HEK293T (cell line): ENCODE measurements around the gene CYP1A2.
"Not testable (repeated sequence)": the region's sequence is repeated elsewhere in the genome, so short reads cannot be mapped to it uniquely, and the experiment has no call there.

Experiments used
- CTCF ChIA-PET: fragments of 350-600 bp; formaldehyde crosslinking; extraction: SDS; loops from one replicate; lab custom pipeline; 2021; ENCODE audit warnings: antibody characterized with exemption, inconsistent platforms; lab: Yijun Ruan, JAX
- POLR2A ChIA-PET: fragments of 350-600 bp; formaldehyde crosslinking; extraction: SDS; loops from one replicate; lab custom pipeline; 2020; ENCODE audit warnings: antibody characterized with exemption, inconsistent platforms; lab: Yijun Ruan, JAX
- DNase-seq: peaks from one replicate; pipeline ENCODE4 v3.0.0; 2012; ENCODE audit warnings: mixed read lengths; ENCODE audit errors: extremely low spot score
- ARNT ChIP-seq: fragments of 450-650 bp; IDR thresholded peaks from 2 replicates; pipeline ENCODE4 v1.6.1; 2017; ENCODE audit warnings: mild to moderate bottlenecking
- BHLHE40 ChIP-seq: fragments of 450-650 bp; IDR thresholded peaks from 2 replicates; pipeline ENCODE4 v1.6.1; 2016; ENCODE audit warnings: mild to moderate bottlenecking, moderate library complexity, borderline replicate concordance
- CTBP1 ChIP-seq: fragments of 450-650 bp; IDR thresholded peaks from 2 replicates; pipeline ENCODE4 v1.6.1; 2016; ENCODE audit warnings: borderline replicate concordance
- ELF4 ChIP-seq: fragments of 450-650 bp; IDR thresholded peaks from 2 replicates; pipeline ENCODE4 v1.6.1; 2017; ENCODE audit warnings: antibody characterized with exemption
- FOXA1 ChIP-seq: fragments of 450-650 bp; IDR thresholded peaks from 2 replicates; pipeline ENCODE4 v1.6.1; 2016; ENCODE audit warnings: mild to moderate bottlenecking
- FOXK2 ChIP-seq: fragments of 450-650 bp; IDR thresholded peaks from 2 replicates; pipeline ENCODE4 v1.6.1; 2016; ENCODE audit warnings: mild to moderate bottlenecking
- FOXM1 ChIP-seq: fragments of 450-650 bp; IDR thresholded peaks from 2 replicates; pipeline ENCODE4 v1.6.1; 2017; ENCODE audit warnings: mild to moderate bottlenecking, borderline replicate concordance
- HDGF ChIP-seq: fragments of 450-650 bp; IDR thresholded peaks from 2 replicates; pipeline ENCODE4 v1.6.1; 2017; ENCODE audit warnings: antibody characterized with exemption, borderline replicate concordance
- L3MBTL2 ChIP-seq: fragments of 450-650 bp; conservative IDR thresholded peaks from 2 replicates; pipeline ENCODE4 v1.6.1; 2016; ENCODE audit warnings: mild to moderate bottlenecking
- LEF1 ChIP-seq: fragments of 450-650 bp; IDR thresholded peaks from 2 replicates; pipeline ENCODE4 v1.6.1; 2017; ENCODE audit warnings: mild to moderate bottlenecking, borderline replicate concordance
- NFRKB ChIP-seq: fragments of 450-650 bp; IDR thresholded peaks from 2 replicates; pipeline ENCODE4 v1.6.1; 2016; ENCODE audit warnings: mild to moderate bottlenecking, moderate library complexity
- SP1 ChIP-seq: fragments of 450-650 bp; IDR thresholded peaks from 2 replicates; pipeline ENCODE4 v1.6.1; 2017
- SUZ12 ChIP-seq: fragments of 450-650 bp; IDR thresholded peaks from 2 replicates; pipeline ENCODE4 v1.6.1; 2016; ENCODE audit warnings: mild to moderate bottlenecking
- TARDBP ChIP-seq: fragments of 450-650 bp; IDR thresholded peaks from 2 replicates; pipeline ENCODE4 v1.6.1; 2016
- ZNF384 ChIP-seq: fragments of 450-650 bp; IDR thresholded peaks from 2 replicates; pipeline ENCODE4 v1.6.1; 2016
- TF ChIP-seq, protein P1 (sequence below): fragments of 450-650 bp; IDR thresholded peaks from 2 replicates; pipeline ENCODE4 v1.6.1; 2016

CYP1A2 gene

DNA sequence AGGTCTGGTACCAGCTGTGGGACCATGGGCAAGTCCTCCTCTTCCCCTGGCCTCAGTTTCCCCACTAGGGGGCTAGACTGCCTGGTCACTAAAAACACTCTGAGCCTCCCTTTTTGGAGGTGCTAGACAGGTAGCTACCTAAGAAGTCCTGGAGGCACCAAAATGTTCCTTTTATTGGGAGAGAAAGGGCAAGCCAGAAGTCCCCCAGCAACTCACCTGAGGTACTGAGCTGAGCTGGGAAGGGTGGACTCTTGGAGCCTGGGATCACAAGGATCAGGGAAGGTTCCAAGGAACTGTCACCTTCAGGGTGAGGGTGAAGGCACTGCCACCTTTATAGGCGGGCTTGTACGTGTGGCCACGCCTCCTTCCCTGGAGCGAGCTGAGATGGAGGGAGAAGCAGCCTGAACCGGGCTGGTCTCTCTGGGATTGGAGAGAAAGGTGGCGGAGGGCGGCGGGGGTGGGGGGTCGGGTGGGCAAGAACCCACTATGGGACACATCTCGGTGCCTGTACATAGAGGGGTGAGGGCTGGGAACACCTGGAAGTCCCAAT lies 23.3 kb upstream of the CYP1A2 start, which contains the start of gene CYP1A1:
CYP1A1 (minus strand) TSS at position 304 of the 550 bp plus-strand sequence. CDS start 2,431 bp downstream, outside the sequence.
- POLR2A ChIA-PET: interaction anchor here (0.7 to 5.0 kb wide), 6 partner anchors 10 to 179 kb away, joined by 3 to 37 read pairs (median 6); partner anchors contain the start of gene EDC3
- peak; percentile 61 for DNase-seq
- TF ChIP-seq, protein P1, sequence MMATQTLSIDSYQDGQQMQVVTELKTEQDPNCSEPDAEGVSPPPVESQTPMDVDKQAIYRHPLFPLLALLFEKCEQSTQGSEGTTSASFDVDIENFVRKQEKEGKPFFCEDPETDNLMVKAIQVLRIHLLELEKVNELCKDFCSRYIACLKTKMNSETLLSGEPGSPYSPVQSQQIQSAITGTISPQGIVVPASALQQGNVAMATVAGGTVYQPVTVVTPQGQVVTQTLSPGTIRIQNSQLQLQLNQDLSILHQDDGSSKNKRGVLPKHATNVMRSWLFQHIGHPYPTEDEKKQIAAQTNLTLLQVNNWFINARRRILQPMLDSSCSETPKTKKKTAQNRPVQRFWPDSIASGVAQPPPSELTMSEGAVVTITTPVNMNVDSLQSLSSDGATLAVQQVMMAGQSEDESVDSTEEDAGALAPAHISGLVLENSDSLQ: no peak
- TF ChIP-seq FOXM1 (no peak), CTBP1 (no peak), ARNT (no peak), FOXA1 (no peak), ELF4 (no peak), BHLHE40 (no peak), HDGF (no peak), ZNF384 (no peak), TARDBP (no peak), LEF1 (no peak), SUZ12 (no peak), SP1 (no peak), L3MBTL2 (no peak)
- CTCF ChIA-PET: interaction anchor here (0.6 to 2.3 kb wide), 7 partner anchors 29 to 200 kb away, joined by 3 to 14 read pairs (median 4); no protein-coding TSS in a partner anchor

DNA sequence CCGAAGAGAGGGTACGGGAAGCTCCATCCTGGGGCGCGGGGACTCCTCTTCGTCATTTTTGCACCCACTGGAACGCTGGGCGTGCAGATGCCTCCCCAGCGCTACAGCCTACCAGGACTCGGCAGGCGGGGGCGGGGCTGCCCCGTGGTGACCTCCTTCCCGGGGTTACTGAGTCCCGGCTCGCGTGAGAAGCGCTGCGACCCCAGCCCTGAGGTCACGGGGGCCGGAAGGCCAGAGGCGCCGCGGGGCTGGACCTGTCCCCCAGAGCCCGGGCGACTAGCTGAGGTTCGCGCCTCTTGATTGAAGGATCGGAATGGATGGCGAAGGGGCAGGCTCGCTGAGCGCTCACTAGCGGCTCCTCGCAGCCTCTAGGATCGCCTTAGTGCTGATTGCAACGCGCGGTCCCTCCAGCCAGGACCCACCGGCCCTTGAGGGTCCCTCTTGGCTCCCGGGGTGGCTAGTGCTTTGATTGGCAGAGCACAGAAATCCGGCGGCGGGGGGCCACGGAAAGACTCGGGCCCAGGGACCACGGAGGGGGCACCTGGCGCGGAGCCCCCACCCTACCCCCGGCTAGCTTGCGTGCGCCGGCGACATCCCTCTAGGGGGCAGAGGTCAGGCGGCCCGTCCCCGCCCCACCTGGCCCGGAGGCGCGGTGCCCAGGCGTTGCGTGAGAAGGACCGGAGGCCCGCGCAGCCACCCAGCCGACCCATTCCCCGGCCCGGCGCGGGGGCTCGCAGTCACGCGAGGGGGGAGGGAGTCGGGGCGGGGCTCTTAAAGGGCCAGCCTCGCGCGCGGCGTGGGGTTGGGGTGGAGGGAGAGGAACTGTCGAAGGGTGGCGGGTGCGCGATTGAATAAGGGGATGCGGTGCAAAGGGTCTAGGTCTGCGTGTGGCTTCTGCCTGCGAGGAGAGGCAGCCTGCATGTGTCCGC lies 22.5 kb upstream of the CYP1A2 start:
- ChIA-PET CTCF (interaction anchor here (0.7 to 2.3 kb wide), 5 partner anchors 43 to 176 kb away, joined by 3 to 14 read pairs (median 4); no protein-coding TSS in a partner anchor), POLR2A (interaction anchor here (1.0 to 5.0 kb wide), 5 partner anchors 9 to 180 kb away, joined by 3 to 37 read pairs (median 6); partner anchors contain the start of gene EDC3)
- DNase-seq: peak; percentile 59
- no peak for TF ChIP-seq SP1
- no peak for TF ChIP-seq HDGF
- TF ChIP-seq NFRKB: no peak
- TF ChIP-seq CTBP1: no peak
- no peak for TF ChIP-seq LEF1
- peak; percentile 92 for TF ChIP-seq ARNT
- TF ChIP-seq FOXA1: no peak
- 0 out of 2 replicates have a peak, but pooled peaks have one; percentile 27 for TF ChIP-seq TARDBP
- TF ChIP-seq, protein P1: no peak; the same call in 1 of the 2 replicates
- TF ChIP-seq FOXM1: peak; percentile 68; the same call in 1 of the 2 replicates
- no peak for TF ChIP-seq BHLHE40
- peak; percentile 37; the same call in 1 of the 2 replicates for TF ChIP-seq L3MBTL2
- TF ChIP-seq ZNF384: no peak
- no peak for TF ChIP-seq ELF4
- no peak for TF ChIP-seq FOXK2
- TF ChIP-seq SUZ12: no peak

DNA sequence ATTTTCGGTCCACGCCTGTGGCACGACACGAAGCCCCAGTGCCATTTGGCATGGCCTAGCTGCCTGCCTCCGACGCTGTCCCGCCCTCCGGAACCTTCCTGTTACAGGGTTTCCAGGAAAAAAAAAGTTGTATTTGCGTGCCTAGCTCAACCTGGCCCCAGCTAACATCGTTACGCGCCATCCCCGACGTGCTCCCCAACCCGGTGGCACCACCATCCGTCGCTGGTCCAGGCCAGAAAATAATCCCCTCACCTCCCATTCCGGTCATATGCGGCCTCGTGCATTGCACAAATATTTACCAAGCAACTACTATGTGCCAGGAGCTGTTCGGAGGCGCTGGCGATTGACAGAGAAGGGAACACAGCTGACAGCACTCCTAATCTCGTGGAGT lies 21.9 kb upstream of the CYP1A2 start:
- no peak for DNase-seq
- TF ChIP-seq SP1: no peak
- TF ChIP-seq, protein P1: no peak
- TF ChIP-seq L3MBTL2: no peak
- no peak for TF ChIP-seq CTBP1
- TF ChIP-seq ARNT: no peak
- no peak for TF ChIP-seq BHLHE40
- TF ChIP-seq NFRKB: no peak
- TF ChIP-seq SUZ12: no peak
- TF ChIP-seq ELF4: no peak
- TF ChIP-seq FOXM1: no peak
- TF ChIP-seq FOXA1: no peak
- TF ChIP-seq HDGF: no peak
- no peak for TF ChIP-seq ZNF384
- no peak for TF ChIP-seq TARDBP
- no peak for TF ChIP-seq LEF1
- no peak for TF ChIP-seq FOXK2
- ChIA-PET POLR2A (interaction anchor here (5.0 kb wide), 1 partner anchor 33 kb away, joined by 37 read pairs; no protein-coding TSS in a partner anchor), CTCF (interaction anchor here (0.6 kb wide), 1 partner anchor 8 kb away, joined by 3 read pairs; no protein-coding TSS in a partner anchor)

DNA sequence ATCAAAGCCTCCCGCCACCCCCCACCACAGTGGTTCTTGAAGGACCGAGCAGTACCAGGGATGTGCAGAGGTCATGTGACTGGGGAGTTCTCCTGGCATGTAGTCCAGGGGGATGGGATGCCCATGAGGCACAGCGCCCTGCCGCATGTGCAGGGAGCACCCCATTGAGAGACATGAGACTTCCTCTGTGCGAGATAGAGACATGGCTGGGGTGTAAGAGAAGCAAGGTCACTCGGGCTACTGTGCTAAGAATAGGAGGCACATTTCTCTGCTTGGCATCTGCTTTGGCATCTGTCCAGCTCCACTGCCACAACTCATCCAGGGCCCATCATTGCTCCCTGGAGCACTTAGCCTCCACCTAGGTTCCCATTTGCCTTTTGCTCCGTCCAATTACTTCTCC lies 20.9 kb upstream of the CYP1A2 start:
- ChIA-PET CTCF (no interaction called here), POLR2A (interaction anchor here (5.0 kb wide), 1 partner anchor 32 kb away, joined by 37 read pairs; no protein-coding TSS in a partner anchor)
- DNase-seq: no peak
- no peak for TF ChIP-seq CTBP1
- TF ChIP-seq ELF4: no peak
- no peak for TF ChIP-seq NFRKB
- TF ChIP-seq FOXK2: no peak
- TF ChIP-seq SUZ12: no peak
- TF ChIP-seq TARDBP: no peak
- no peak for TF ChIP-seq FOXM1
- no peak for TF ChIP-seq BHLHE40
- TF ChIP-seq HDGF: no peak
- no peak for TF ChIP-seq L3MBTL2
- no peak for TF ChIP-seq LEF1
- no peak for TF ChIP-seq FOXA1
- no peak for TF ChIP-seq SP1
- TF ChIP-seq ARNT: no peak

DNA sequence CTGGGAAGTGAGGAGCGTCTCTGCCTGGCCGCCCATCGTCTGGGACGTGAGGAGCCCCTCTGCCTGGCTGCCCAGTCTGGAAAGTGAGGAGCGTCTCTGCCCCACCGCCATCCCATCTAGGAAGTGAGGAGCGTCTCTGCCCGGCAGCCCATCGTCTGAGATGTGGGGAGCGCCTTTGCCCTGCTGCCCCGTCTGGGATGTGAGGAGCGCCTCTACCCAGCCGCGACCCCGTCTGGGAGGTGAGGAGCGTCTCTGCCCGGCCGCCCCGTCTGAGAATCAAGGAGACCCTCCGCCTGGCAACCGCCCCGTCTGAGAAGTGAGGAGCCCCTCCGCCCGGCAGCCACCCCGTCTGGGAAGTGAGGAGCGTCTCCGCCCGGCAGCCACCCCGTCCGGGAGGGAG lies 19.9 kb upstream of the CYP1A2 start:
- CTCF ChIA-PET, DNase-seq, POLR2A ChIA-PET: not testable (repeated sequence)

DNA sequence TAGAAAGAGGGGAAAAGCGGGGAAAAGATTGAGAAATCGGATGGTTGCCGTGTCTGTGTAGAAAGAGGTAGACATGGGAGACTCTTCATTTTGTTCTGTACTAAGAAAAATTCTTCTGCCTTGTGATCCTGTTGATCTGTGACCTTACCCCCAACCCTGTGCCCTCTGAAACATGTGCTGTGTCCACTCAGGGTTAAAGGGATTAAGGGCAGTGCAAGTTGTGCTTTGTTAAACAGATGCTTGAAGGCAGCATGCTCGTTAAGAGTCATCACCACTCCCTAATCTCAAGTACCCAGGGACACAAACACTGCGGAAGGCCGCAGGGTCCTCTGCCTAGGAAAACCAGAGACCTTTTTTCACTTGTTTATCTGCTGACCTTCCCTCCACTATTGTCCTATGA lies 19.3 kb upstream of the CYP1A2 start:
- POLR2A ChIA-PET, CTCF ChIA-PET: not testable (repeated sequence)

More for the DNA sequence above, 19.3 kb upstream of the CYP1A2 start:
- DNase-seq: not testable (repeated sequence)
